Measurements from ENCODE around the gene TARBP2.

The TARBP2 gene

DNA sequence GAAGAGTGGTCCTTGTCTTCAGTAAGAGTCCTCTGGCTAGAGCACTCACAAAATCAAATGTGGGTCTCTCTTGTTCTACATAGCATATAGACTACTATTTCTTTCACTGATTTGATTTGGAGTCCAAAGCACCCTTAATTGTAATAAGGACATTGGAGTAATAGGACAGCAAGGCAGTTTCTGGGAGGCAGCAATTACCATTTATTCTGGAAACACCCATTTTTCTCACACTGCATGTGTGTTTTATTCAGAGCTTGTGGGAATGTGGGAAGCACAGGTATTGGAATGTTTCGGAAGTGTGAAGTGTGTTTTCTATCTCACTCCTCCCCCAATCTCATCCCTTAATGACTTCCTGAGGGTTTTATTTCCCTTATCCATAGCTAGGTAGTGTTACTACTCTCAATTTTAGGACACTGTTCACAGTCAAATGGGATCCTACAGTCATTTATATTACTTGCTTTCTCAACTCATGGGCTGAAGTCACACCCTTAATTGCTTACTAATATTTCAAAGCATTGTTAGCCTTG is 29.0 kb upstream of the TARBP2 start:
- no peak overlapping the region for H3K4me3 ChIP-seq (ENCODE audit: low read depth, low read length)
- TF ChIP-seq CTCF (IDR thresholded peaks at IDR 0.05; ENCODE audit: low read depth, low read length), result no peak
- in situ Hi-C loops (cut with HindIII; ENCODE audit: low sequenced_read_pairs), result no loop called here
- DNase-seq (ENCODE audit: low read depth, low spot score), result no peak

DNA sequence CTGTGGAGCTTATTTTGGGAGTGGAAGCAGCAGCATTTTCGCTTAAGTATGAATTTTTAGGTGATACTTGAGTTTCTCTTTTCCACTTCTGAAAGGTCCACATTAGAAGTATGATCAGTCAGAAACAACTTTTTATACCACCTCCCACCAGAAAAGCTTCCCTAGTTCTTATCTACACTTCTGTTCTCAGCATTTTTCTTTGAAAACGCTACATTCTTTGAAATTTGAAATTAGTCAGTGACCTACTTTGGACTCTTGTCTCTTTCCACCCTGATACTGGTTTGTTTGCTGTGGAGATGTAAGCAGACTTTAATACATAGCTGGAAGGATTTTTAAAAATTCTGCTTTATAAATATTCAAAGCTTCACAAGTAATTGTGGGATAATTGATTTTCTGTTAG is 27.0 kb upstream of the TARBP2 start:
- no peak overlapping the region for H3K4me3 ChIP-seq (ENCODE audit: low read depth, low read length)
- TF ChIP-seq CTCF (IDR thresholded peaks at IDR 0.05; ENCODE audit: low read depth, low read length), result no peak
- in situ Hi-C loops (cut with HindIII; ENCODE audit: low sequenced_read_pairs), result no loop called here
- no peak for DNase-seq (ENCODE audit: low read depth, low spot score)

- no peak for DNase-seq (ENCODE audit: low read depth, low spot score)
- in situ Hi-C loops (cut with HindIII; ENCODE audit: low sequenced_read_pairs), result no loop called here
- TF ChIP-seq CTCF (IDR thresholded peaks at IDR 0.05; ENCODE audit: low read depth, low read length), result no peak
- no peak overlapping the region for H3K4me3 ChIP-seq (ENCODE audit: low read depth, low read length)
These were observed 26.3 kb upstream of the TARBP2 start for GRCh38 chr12:53474819-53475218.

GRCh38 chr12:53476769-53477209 is 24.3 kb upstream of the TARBP2 start:
- in situ Hi-C loops (cut with HindIII; ENCODE audit: low sequenced_read_pairs), result no loop called here
- peak; percentile 40 for TF ChIP-seq CTCF (IDR thresholded peaks at IDR 0.05; ENCODE audit: low read depth, low read length)
- DNase-seq (ENCODE audit: low read depth, low spot score), result no peak
- no peak overlapping the region for H3K4me3 ChIP-seq (ENCODE audit: low read depth, low read length)

GRCh38 chr12:53478865-53479264 is 22.2 kb upstream of the TARBP2 start:
- DNase-seq (ENCODE audit: low read depth, low spot score), result no peak
- H3K4me3 ChIP-seq (ENCODE audit: low read depth, low read length), result no peak overlapping the region
- TF ChIP-seq CTCF (IDR thresholded peaks at IDR 0.05; ENCODE audit: low read depth, low read length), result no peak
- in situ Hi-C loops (cut with HindIII; ENCODE audit: low sequenced_read_pairs), result no loop called here

DNA sequence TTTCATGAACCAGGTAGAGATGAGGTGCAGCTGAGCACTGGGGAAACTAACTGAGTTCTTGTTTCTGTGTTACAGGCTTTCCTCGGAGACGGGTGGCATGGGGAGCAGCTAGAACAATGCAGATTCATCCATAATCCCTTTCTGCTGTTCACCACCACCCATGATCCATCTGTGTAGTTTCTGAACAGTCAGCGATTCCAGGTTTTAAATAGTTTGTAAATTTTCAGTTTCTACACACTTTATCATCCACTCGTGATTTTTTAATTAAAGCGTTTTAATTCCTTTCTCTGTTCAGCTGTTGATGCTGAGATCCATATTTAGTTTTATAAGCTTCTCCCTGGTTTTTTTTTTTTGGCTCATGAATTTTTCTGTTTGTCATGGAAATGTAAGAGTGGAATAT is 21.8 kb upstream of the TARBP2 start:
- H3K4me3 ChIP-seq (ENCODE audit: low read depth, low read length), result no peak overlapping the region
- DNase-seq (ENCODE audit: low read depth, low spot score), result no peak
- in situ Hi-C loops (cut with HindIII; ENCODE audit: low sequenced_read_pairs), result no loop called here
- no peak for TF ChIP-seq CTCF (IDR thresholded peaks at IDR 0.05; ENCODE audit: low read depth, low read length)
